H1 (cell line): ENCODE data around the gene SERPINB8. TPM values are rescaled to one million over a fixed set of nuclear protein-coding genes. Genes with fewer than 3 reads are reported as not detected.

Source experiments
- CTCF ChIA-PET: fragments of 300-600 bp; sonication (Branson Sonifier 250); formaldehyde crosslinking; loops from one replicate; lab custom pipeline; 2021; ENCODE audit not compliant: partially characterized antibody; lab: Charles Lee
- POLR2A ChIA-PET: fragments of 300-600 bp; sonication (Branson Sonifier 250); formaldehyde crosslinking; loops from one replicate; lab custom pipeline; 2021; ENCODE audit warnings: inconsistent platforms; ENCODE audit not compliant: partially characterized antibody; lab: Charles Lee
- DNase-seq, 2 experiments: peaks; one replicate each; pipeline versions ENCODE4 v3.0.0 to v3.0.0-alpha.2; 2010 to 2022; ENCODE audit warnings: low spot score in 2 of 2, low read depth in 1 of 2, mixed read lengths in 1 of 2
- FAIRE-seq: peaks from 2 replicates; lab custom pipeline; 2011; peaks lifted over from hg19 to GRCh38; lab: Jason Lieb, UNC
- H2AFZ ChIP-seq: 2 replicates; pipeline ENCODE4 v1.8.1; 2012; ENCODE audit warnings: low read length, inconsistent platforms
- H2AK5ac ChIP-seq: 2 replicates; pipeline ENCODE4 v1.6.1; 2013; ENCODE audit warnings: low read depth, low read length
- H2BK120ac ChIP-seq: replicated peaks from 2 replicates; pipeline ENCODE3; 2013; ENCODE audit warnings: low read depth, low read length, inconsistent platforms
- H2BK12ac ChIP-seq: 2 replicates; pipeline ENCODE4 v1.6.1; 2013; ENCODE audit warnings: low read depth, low read length
- H2BK15ac ChIP-seq: 2 replicates; pipeline ENCODE4 v1.6.1; 2013; ENCODE audit warnings: low read length
- H2BK20ac ChIP-seq: 2 replicates; pipeline ENCODE4 v1.6.1; 2013; ENCODE audit warnings: low read length
- H2BK5ac ChIP-seq: 2 replicates; pipeline ENCODE4 v1.6.1; 2013; ENCODE audit warnings: low read depth, low read length
- H3K14ac ChIP-seq: 2 replicates; pipeline ENCODE4 v1.6.1; 2013; ENCODE audit warnings: inconsistent platforms; ENCODE audit not compliant: insufficient read length
- H3K18ac ChIP-seq: 2 replicates; pipeline ENCODE4 v1.6.1; 2013; ENCODE audit warnings: low read length; ENCODE audit errors: extremely low read depth
- H3K23ac ChIP-seq: 2 replicates; pipeline ENCODE4 v1.6.1; 2013; ENCODE audit warnings: inconsistent platforms; ENCODE audit not compliant: insufficient read length
- H3K23me2 ChIP-seq: 2 replicates; pipeline ENCODE4 v1.6.1; 2013; ENCODE audit warnings: low read depth, low read length
- H3K27ac ChIP-seq: 2 replicates; pipeline ENCODE4 v1.6.1; 2011; ENCODE audit warnings: low read depth, low read length, inconsistent platforms
- H3K27me3 ChIP-seq, 4 experiments: replicated peaks in 1 of 4; 1 replicate in 1 of 4; 2 replicates in 3 of 4; pipeline versions ENCODE4 v1.6.1 to v1.8.1; 2011 to 2013; ENCODE audit warnings: low read length in 3 of 4, mild to moderate bottlenecking in 3 of 4, inconsistent platforms in 2 of 4, mixed read lengths in 2 of 4, moderate library complexity in 1 of 4; ENCODE audit not compliant: control insufficient read depth in 3 of 4, insufficient read depth in 3 of 4; ENCODE audit errors: extremely low read depth in 1 of 4
- H3K36me3 ChIP-seq, 4 experiments: 2 replicates each; pipeline versions ENCODE4 v1.6.1 to v1.8.1; 2011 to 2013; ENCODE audit warnings: mild to moderate bottlenecking in 4 of 4, low read length in 3 of 4, moderate library complexity in 2 of 4, control low read depth in 1 of 4, inconsistent platforms in 1 of 4; ENCODE audit not compliant: insufficient read depth in 4 of 4, control insufficient read depth in 2 of 4
- H3K4ac ChIP-seq: replicated peaks from 2 replicates; pipeline ENCODE3; 2013; ENCODE audit warnings: low read length, low read depth, mixed read lengths, inconsistent platforms; ENCODE audit not compliant: insufficient read length
- H3K4me1 ChIP-seq, 4 experiments: replicated peaks in 1 of 4; 1 replicate in 1 of 4; 2 replicates in 3 of 4; pipeline versions ENCODE4 v1.6.1 to v1.8.1; 2011 to 2013; ENCODE audit warnings: low read length in 3 of 4, inconsistent platforms in 2 of 4, mixed read lengths in 1 of 4; ENCODE audit not compliant: insufficient read depth in 4 of 4, control insufficient read depth in 3 of 4
- H3K4me2 ChIP-seq, 2 experiments: 2 replicates each; pipeline versions ENCODE4 v1.6.1 to v1.8.1; 2011 to 2013; ENCODE audit warnings: low read depth in 2 of 2, low read length in 2 of 2, control low read depth in 1 of 2, inconsistent platforms in 1 of 2, mild to moderate bottlenecking in 1 of 2; ENCODE audit not compliant: insufficient read depth in 1 of 2
- H3K4me3 ChIP-seq, 4 experiments: fragments of 200-600, 300-600 bp in 1 of 4; sonication (generic), shearing (Covaris generic), sonication (Bioruptor Twin) in 1 of 4; 2 replicates each; pipeline versions ENCODE4 v1.5.1 to v1.8.1; 2011 to 2016; ENCODE audit warnings: low read length in 4 of 4, low read depth in 3 of 4, control low read depth in 2 of 4, inconsistent platforms in 2 of 4, mild to moderate bottlenecking in 2 of 4, mixed read lengths in 1 of 4, moderate library complexity in 1 of 4; ENCODE audit not compliant: insufficient read depth in 2 of 4; ENCODE audit errors: extremely low read depth in 1 of 4
- H3K56ac ChIP-seq: replicated peaks from 2 replicates; pipeline ENCODE3; 2013; ENCODE audit warnings: low read depth, mild to moderate bottlenecking, mixed read lengths, low read length, inconsistent platforms; ENCODE audit not compliant: insufficient read length
- H3K79me1 ChIP-seq: 2 replicates; pipeline ENCODE4 v1.6.1; 2013; ENCODE audit warnings: low read depth, low read length, control low read depth
- H3K79me2 ChIP-seq, 2 experiments: 2 replicates each; pipeline versions ENCODE4 v1.6.1 to v1.8.1; 2012 to 2013; ENCODE audit warnings: low read length in 2 of 2, mild to moderate bottlenecking in 2 of 2, inconsistent platforms in 1 of 2; ENCODE audit not compliant: insufficient read depth in 2 of 2, control insufficient read depth in 1 of 2
- H3K9ac ChIP-seq, 4 experiments: replicated peaks in 1 of 4; 1 replicate in 1 of 4; 2 replicates in 3 of 4; pipeline versions ENCODE4 v1.6.1 to v1.8.1; 2011 to 2013; ENCODE audit warnings: low read depth in 3 of 4, low read length in 3 of 4, control low read depth in 2 of 4, mild to moderate bottlenecking in 2 of 4, moderate library complexity in 2 of 4, inconsistent platforms in 1 of 4; ENCODE audit errors: extremely low read depth in 1 of 4
- H3K9me3 ChIP-seq, 2 experiments: 2 replicates each; pipeline versions ENCODE4 v1.6.1 to v1.8.1; 2012 to 2013; ENCODE audit warnings: mild to moderate bottlenecking in 2 of 2, moderate library complexity in 2 of 2, control low read depth in 1 of 2, inconsistent platforms in 1 of 2, low read depth in 1 of 2, low read length in 1 of 2, mixed read lengths in 1 of 2; ENCODE audit not compliant: insufficient read depth in 2 of 2
- H4K20me1 ChIP-seq, 2 experiments: replicated peaks in 1 of 2; 2 replicates each; pipeline versions ENCODE3 to v1.8.1; 2011 to 2013; ENCODE audit warnings: inconsistent platforms in 2 of 2, low read length in 2 of 2, mild to moderate bottlenecking in 1 of 2; ENCODE audit not compliant: insufficient read depth in 2 of 2, control insufficient read depth in 1 of 2
- H4K5ac ChIP-seq: 2 replicates; pipeline ENCODE4 v1.6.1; 2013; ENCODE audit warnings: low read length, low read depth, mixed read lengths, inconsistent platforms; ENCODE audit not compliant: insufficient read length
- H4K8ac ChIP-seq: 2 replicates; pipeline ENCODE4 v1.8.0; 2013; ENCODE audit warnings: mild to moderate bottlenecking, moderate library complexity, low read length, inconsistent platforms; ENCODE audit not compliant: insufficient read depth; ENCODE audit errors: extremely low read depth
- H4K91ac ChIP-seq: replicated peaks from 2 replicates; pipeline ENCODE3; 2013; ENCODE audit warnings: low read length, mixed read lengths, inconsistent platforms; ENCODE audit not compliant: insufficient read length
- CEBPB ChIP-seq: IDR thresholded peaks from 2 replicates; pipeline ENCODE4 v1.6.1; 2012; ENCODE audit warnings: low read depth, low read length
- WGBS, 2 experiments: shearing (Covaris generic) in 1 of 2; methylation state at CpG; one replicate each; pipeline versions ENCODE4 v1.1.6 to v1.1.7; 2013 to 2015; ENCODE audit warnings: low lambda C conversion rate in 2 of 2, mixed read lengths in 2 of 2, inconsistent platforms in 1 of 2, low coverage in 1 of 2, missing lambda C conversion rate in 1 of 2; ENCODE audit not compliant: insufficient replicate concordance in 2 of 2, insufficient coverage in 1 of 2, insufficient read length in 1 of 2; ENCODE audit errors: extremely low coverage in 1 of 2, missing lambda C conversion rate in 1 of 2; 5-methylcytosine and 5-hydroxymethylcytosine counted together
- polyA plus RNA-seq, 7 experiments: library from polyadenylated mRNA; depleted of rRNA in 3 of 7; stranded (reverse) in 5 of 7; unstranded in 2 of 7; fragments of >200 nt in 5 of 7; fragments of 200-250 nt in 2 of 7; gene quantifications; 1 replicate in 5 of 7; 2 replicates in 1 of 7; 4 replicates in 1 of 7; pipeline versions ENCODE4 v1.2.1 to v1.2.3, GENCODE V29; 2011 to 2013; ENCODE audit warnings: missing spikeins in 2 of 7, mixed read lengths in 2 of 7
- total RNA-seq: library from RNA; stranded (reverse); fragmentation: NEBNext Ultra II Directional; extraction: Animal tissue kit (Norgen Biotek cat#: 25700); gene quantifications from 2 replicates; pipeline ENCODE4 v1.2.1, GENCODE V29; 2021

Gene SERPINB8
- total and polyA plus RNA-seq, 2 of the 8 experiments (the other 6 are each of a cell fraction or from before 2014, with no cell fraction given) = 0.42 to 1.2 TPM

DNA sequence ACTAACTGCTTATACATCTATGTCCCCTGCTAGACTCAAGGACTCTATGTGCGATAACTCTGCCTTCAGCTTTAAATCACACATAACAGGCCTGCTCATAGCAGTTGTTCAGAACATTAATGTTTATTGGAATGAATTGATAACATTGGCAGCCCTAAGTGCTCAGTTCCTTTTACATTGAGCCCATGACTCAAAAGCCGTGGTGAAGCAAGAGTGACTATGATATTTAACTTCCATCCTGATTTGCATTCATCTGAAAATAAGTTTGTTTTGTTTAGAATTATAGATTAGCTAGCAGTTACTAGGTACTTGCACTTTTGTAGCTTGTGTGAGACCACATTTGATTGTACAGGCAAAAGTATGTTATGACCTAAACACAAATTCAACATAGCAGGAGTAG, 47.8 kb upstream of the SERPINB8 start:
- no peak overlapping the region for H3K4me2 ChIP-seq
- FAIRE-seq = no peak
- no peak overlapping the region for H2AK5ac ChIP-seq
- no peak overlapping the region for H2AFZ ChIP-seq
- CTCF ChIA-PET = interaction anchor here (1.0 kb wide), 1 partner anchor 9 kb away, joined by 4 read pairs; no protein-coding TSS in a partner anchor
- H3K4me1 ChIP-seq = no peaks in the 10 kb centered on the region
- no peaks in the 10 kb centered on the region for H3K23me2 ChIP-seq
- no peak overlapping the region for H3K18ac ChIP-seq
- no peak overlapping the region for H4K8ac ChIP-seq
- H3K4ac ChIP-seq = no peak overlapping the region
- H3K27me3 ChIP-seq = no peaks in the 10 kb centered on the region
- no peaks in the 10 kb centered on the region for H3K79me2 ChIP-seq
- no peak overlapping the region for H4K5ac ChIP-seq
- no peak overlapping the region for H3K14ac ChIP-seq
- H3K36me3 ChIP-seq = no peaks in the 10 kb centered on the region
- DNase-seq = no peak
- no peaks in the 10 kb centered on the region for H3K79me1 ChIP-seq
- no peak overlapping the region for H3K56ac ChIP-seq
- no peak overlapping the region for H2BK120ac ChIP-seq
- no peak overlapping the region for H3K23ac ChIP-seq
- no peak overlapping the region for H2BK12ac ChIP-seq
- no peak overlapping the region for H4K91ac ChIP-seq
- H3K9ac ChIP-seq = no peak overlapping the region
- no peak overlapping the region for H3K27ac ChIP-seq
- H3K9me3 ChIP-seq = no peaks in the 10 kb centered on the region
- WGBS, 2 experiments = 88% methylated on average over 2 of the region's 2 CpGs; no CpG with 5 or more reads in 1 of the 2 experiments
- TF ChIP-seq CEBPB = no peak
- TF ChIP-seq, all 59 proteins: peak for 0
- Histone ChIP-seq H3K4me3 (no peak overlapping the region), H4K20me1 (no peaks in the 10 kb centered on the region), H2BK5ac (no peak overlapping the region), H2BK20ac (no peak overlapping the region), H2BK15ac (no peak overlapping the region)
- POLR2A ChIA-PET = no interaction called here
